ENCODE data around the gene EXOC1. TPM values are rescaled to one million over a fixed set of nuclear protein-coding genes. Genes with fewer than 3 reads are reported as not detected.

Gene EXOC1
- total and polyA plus RNA-seq, 2 of the 4 experiments (the other 2 are of a cell fraction) = 19.9 to 49.5 TPM

GRCh38 chr4:55892156-55892555, 38.7 kb downstream of the EXOC1 start:
- WGBS, 2 experiments (ENCODE audit: extremely low coverage in 2 of 2, insufficient read length in 1 of 2) = no CpG with 5 or more reads among the region's 2 CpGs
- POLR2A ChIA-PET (ENCODE audit: unreplicated experiment) = no interaction called here

More at GRCh38 chr4:55892156-55892555, 38.7 kb downstream of the EXOC1 start:
- peaks cover 12% of the 10 kb centered on the region for H3K36me3 ChIP-seq (ENCODE audit: control insufficient read depth, insufficient read depth, low read length)
- no peaks in the 10 kb centered on the region; a peak in 1 of 4 replicates for H3K79me1 ChIP-seq (ENCODE audit: low read depth in 1 of 2, low read length in 2 of 2)
- no peak overlapping the region for H4K8ac ChIP-seq (ENCODE audit: low read depth in 2 of 2, low read length in 2 of 2)
- CTCF ChIA-PET = interaction anchor here (0.6 kb wide), 1 partner anchor 14 kb away, joined by 3 read pairs; no protein-coding TSS in a partner anchor
- H3K4me2 ChIP-seq (ENCODE audit: low read depth, low read length) = no peak overlapping the region
- H3K4ac ChIP-seq (ENCODE audit: low read depth, low read length) = no peak overlapping the region
- H2BK5ac ChIP-seq (ENCODE audit: low read depth, low read length, poor library complexity, severe bottlenecking) = no peak overlapping the region
- no peak overlapping the region for H3K27ac ChIP-seq (ENCODE audit: insufficient read depth, low read length)
- no TSS peak for BruUV-seq (replicated peaks)
- H3K4me3 ChIP-seq (ENCODE audit: insufficient read depth, low read depth, low read length) = no peak overlapping the region
- no peak for TF ChIP-seq ELK1 (IDR thresholded peaks at IDR 0.05; ENCODE audit: borderline replicate concordance, low read depth, low read length)
- TF ChIP-seq BHLHE40 (IDR thresholded peaks at IDR 0.05; ENCODE audit: low read depth, low read length) = no peak
- TF ChIP-seq NFE2L2 (IDR thresholded peaks at IDR 0.05; ENCODE audit: low read depth, low read length) = no peak
- TF ChIP-seq RAD21 (IDR thresholded peaks at IDR 0.05; ENCODE audit: low read length) = no peak
- H4K91ac ChIP-seq (ENCODE audit: insufficient read depth, low read depth, low read length) = no peak overlapping the region
- peaks cover 3% of the 10 kb centered on the region for H3K9me1 ChIP-seq (ENCODE audit: insufficient read depth, low read length)
- no peaks in the 10 kb centered on the region for H3K27me3 ChIP-seq (ENCODE audit: control insufficient read depth, insufficient read depth, low read length)
- no peaks in the 10 kb centered on the region for H3K9me3 ChIP-seq (ENCODE audit: control insufficient read depth, insufficient read depth, low read length)
- no peak overlapping the region for H2BK15ac ChIP-seq (ENCODE audit: low read depth, low read length)
- H3K14ac ChIP-seq (replicated peaks; ENCODE audit: low read depth, low read length) = no peak overlapping the region
- ATAC-seq (ENCODE audit: low read depth) (no peak), DNase-seq (no peak)
- no peaks in the 10 kb centered on the region for H4K20me1 ChIP-seq (ENCODE audit: insufficient read depth, low read length)
- no peak overlapping the region for H2AFZ ChIP-seq (replicated peaks; ENCODE audit: low read length, poor library complexity)
- H3K18ac ChIP-seq (ENCODE audit: low read depth, low read length) = no peak overlapping the region
- intact Hi-C loops (cut with micrococcal nuclease) (no loop called here), in situ Hi-C loops (cut with MboI; ENCODE audit: low sequenced_read_pairs) (no loop called here), dilution Hi-C loops (cut with HindIII; ENCODE audit: low sequenced_read_pairs, unreplicated experiment) (no loop called here)
- no peak overlapping the region for H2AK5ac ChIP-seq (ENCODE audit: low read depth, low read length)
- H4K5ac ChIP-seq (ENCODE audit: low read depth, low read length) = no peak overlapping the region
- no peak overlapping the region for H3K9ac ChIP-seq (ENCODE audit: low read depth, low read length)
- no peak overlapping the region for H2BK120ac ChIP-seq (ENCODE audit: low read depth, low read length)
- no peak overlapping the region for H3K56ac ChIP-seq (ENCODE audit: extremely low read depth, insufficient read depth, low read length)
- H3K4me1 ChIP-seq (ENCODE audit: control insufficient read depth, insufficient read depth, low read length) = no peaks in the 10 kb centered on the region
- no peak overlapping the region for H2AK9ac ChIP-seq (replicated peaks; ENCODE audit: low read depth, low read length, poor library complexity)
- H3K23ac ChIP-seq (ENCODE audit: low read depth, low read length) = no peak overlapping the region
- no peak overlapping the region for H2BK20ac ChIP-seq (ENCODE audit: low read depth, low read length)
